PC-3 (cell line): ENCODE measurements around the gene ZNF189. TPM values are rescaled to one million over a fixed set of nuclear protein-coding genes. Genes with fewer than 3 reads are reported as not detected.

Source experiments
- ATAC-seq: fragments of 200-7000 bp; cut with Tn5 transposase; 2 replicates; pipeline ENCODE4 v1.9.1; 2020; ENCODE audit warnings: mild to moderate bottlenecking, moderate library complexity
- BruUV-seq: library from RNA; stranded (reverse); fragments of 400-500 nt; replicated peaks from 2 replicates; lab custom pipeline; 2021; lab: Mats Ljungman, UMichigan
- CTCF ChIA-PET: fragments of 300-600 bp; sonication (Branson Sonifier 250); formaldehyde crosslinking; loops from one replicate; lab custom pipeline; 2022; ENCODE audit warnings: antibody characterized with exemption; lab: Charles Lee
- POLR2A ChIA-PET: fragments of 300-600 bp; sonication (Branson Sonifier 250); formaldehyde crosslinking; loops from one replicate; lab custom pipeline; 2022; ENCODE audit warnings: antibody characterized with exemption; ENCODE audit not compliant: unreplicated experiment; lab: Charles Lee
- DNase-seq: peaks from one replicate; pipeline ENCODE4 v3.0.0-alpha.2; 2015
- H2AFZ ChIP-seq: fragments of 300-600 bp; sonication (generic); 2 replicates; pipeline ENCODE4 v1.6.0; 2016; ENCODE audit warnings: antibody characterized with exemption, low read length
- H3F3A ChIP-seq: fragments of 300-600 bp; sonication (generic); one replicate; pipeline ENCODE4 v1.6.0; 2017; ENCODE audit warnings: antibody characterized with exemption, low read length, control low read depth, mild to moderate bottlenecking; ENCODE audit not compliant: unreplicated experiment
- H3K27ac ChIP-seq: fragments of 300-600 bp; sonication (generic); 2 replicates; pipeline ENCODE4 v1.5.1; 2016; ENCODE audit warnings: mild to moderate bottlenecking, low read length
- H3K27me3 ChIP-seq: fragments of 300-600 bp; sonication (generic); 2 replicates; pipeline ENCODE4 v1.6.1; 2016; ENCODE audit warnings: low read length, mixed read lengths
- H3K36me3 ChIP-seq: fragments of 300-600 bp; sonication (generic); 2 replicates; pipeline ENCODE4 v1.6.1; 2016; ENCODE audit warnings: low read depth, mixed run types, low read length, mixed read lengths
- H3K4me1 ChIP-seq: fragments of 300-600 bp; sonication (generic); 2 replicates; pipeline ENCODE4 v1.5.1; 2016; ENCODE audit warnings: low read length; ENCODE audit not compliant: insufficient read depth
- H3K4me2 ChIP-seq: fragments of 300-600 bp; sonication (generic); 2 replicates; pipeline ENCODE4 v1.6.0; 2016; ENCODE audit warnings: low read length
- H3K4me3 ChIP-seq: fragments of 300-600 bp; sonication (generic); 2 replicates; pipeline ENCODE4 v1.5.1; 2016; ENCODE audit warnings: mild to moderate bottlenecking, low read length, mixed read lengths
- H3K79me2 ChIP-seq: fragments of 300-600 bp; sonication (generic); 2 replicates; pipeline ENCODE4 v1.6.1; 2017; ENCODE audit warnings: low read length, mixed read lengths
- H3K9ac ChIP-seq: fragments of 300-600 bp; sonication (generic); 2 replicates; pipeline ENCODE4 v1.6.0; 2016; ENCODE audit warnings: mild to moderate bottlenecking, low read length
- H3K9me2 ChIP-seq: fragments of 300-600 bp; sonication (generic); replicated peaks from 2 replicates; pipeline ENCODE4 v1.6.1; 2016; ENCODE audit warnings: mixed run types, low read length, mixed read lengths
- H3K9me3 ChIP-seq: fragments of 300-600 bp; sonication (generic); 2 replicates; pipeline ENCODE4 v1.6.1; 2016; ENCODE audit warnings: low read length, mixed read lengths
- H4K20me1 ChIP-seq: fragments of 300-600 bp; sonication (generic); 2 replicates; pipeline ENCODE4 v1.6.1; 2016; ENCODE audit warnings: low read length, mixed read lengths
- CTCF ChIP-seq: fragments of 300-600 bp; sonication (generic); conservative IDR thresholded peaks from 2 replicates; pipeline ENCODE4 v1.5.1; 2017; ENCODE audit warnings: antibody characterized with exemption, low read depth, mild to moderate bottlenecking, low read length
- EZH2 ChIP-seq: fragments of 300-600 bp; sonication (generic); IDR thresholded peaks from one replicate; pipeline ENCODE4 v1.6.1; 2017; ENCODE audit warnings: antibody characterized with exemption, mild to moderate bottlenecking, low read length; ENCODE audit not compliant: unreplicated experiment
- EZH2phosphoT487 ChIP-seq: fragments of 300-600 bp; sonication (generic); IDR thresholded peaks from 2 replicates; pipeline ENCODE4 v1.6.1; 2018; ENCODE audit warnings: mild to moderate bottlenecking, antibody characterized with exemption, low read length, borderline replicate concordance
- intact Hi-C: fragments of 100-400 bp; cut with micrococcal nuclease; formaldehyde crosslinking; loops from 2 replicates; pipeline ENCODE4 v1.9.0; 2023
- total RNA-seq: library from RNA; depleted of rRNA; stranded (reverse); fragments of >200 nt; gene quantifications from 2 replicates; pipeline ENCODE4 v1.2.3, GENCODE V29; 2014

The ZNF189 gene
- total RNA-seq, 1 experiment from 2014 or later, result 4.5 TPM

DNA sequence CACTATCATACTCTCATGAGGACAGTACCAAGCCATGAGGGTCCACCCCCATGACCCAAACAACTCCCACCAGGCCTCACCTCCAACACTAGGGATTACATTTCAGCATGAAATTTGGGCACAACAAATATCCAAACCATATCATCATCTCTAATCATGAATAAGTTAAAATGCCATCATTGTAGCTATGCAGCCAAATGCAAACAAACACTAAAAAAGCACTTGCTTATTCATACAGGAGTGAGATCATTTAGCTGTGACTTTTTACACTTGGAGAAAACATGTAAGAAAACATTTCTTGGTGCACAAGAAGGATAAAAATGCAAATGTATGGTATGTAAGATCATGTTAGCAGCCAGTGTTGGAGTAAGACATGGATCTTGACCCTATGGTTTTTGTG, 38.0 kb upstream of the ZNF189 start:
- DNase-seq (no peak), ATAC-seq (no peak)
- Histone ChIP-seq H3K27ac (no peak overlapping the region), H3K36me3 (no peaks in the 10 kb centered on the region), H3K27me3 (no peaks in the 10 kb centered on the region), H2AFZ (no peak overlapping the region), H3K4me3 (no peak overlapping the region), H3K79me2 (no peaks in the 10 kb centered on the region), H3K4me2 (no peak overlapping the region), H3F3A (no peaks in the 10 kb centered on the region), H3K4me1 (no peaks in the 10 kb centered on the region), H3K9ac (no peak overlapping the region), H3K9me3 (no peaks in the 10 kb centered on the region), H4K20me1 (no peaks in the 10 kb centered on the region), H3K9me2 (no peaks in the 10 kb centered on the region)
- intact Hi-C loops, result no loop called here
- TF ChIP-seq EZH2phosphoT487 (no peak), EZH2 (no peak), CTCF (no peak)
- POLR2A ChIA-PET, result no interaction called here
- no TSS peak for BruUV-seq
- CTCF ChIA-PET, result no interaction called here

DNA sequence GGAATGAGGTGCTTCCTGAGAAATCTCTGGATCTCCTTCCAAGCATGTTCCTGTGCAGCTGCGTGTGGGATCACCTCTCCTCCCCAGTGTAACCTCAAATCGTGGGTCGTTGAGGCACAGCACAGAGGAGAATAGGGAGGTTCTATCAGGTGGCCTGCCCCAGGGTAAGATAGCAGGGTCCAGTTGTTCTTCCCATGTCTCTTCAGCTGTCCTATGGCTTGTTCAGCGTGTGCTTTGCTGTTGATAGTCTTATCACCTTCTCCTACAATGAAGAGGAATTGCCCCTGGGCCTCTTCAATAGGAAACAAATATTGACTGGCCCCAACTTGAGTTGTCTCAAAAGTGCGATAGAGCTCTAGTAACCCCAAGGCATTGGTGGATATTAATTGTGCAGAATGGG, 36.2 kb upstream of the ZNF189 start:
- TF ChIP-seq CTCF (no peak), EZH2phosphoT487 (no peak), EZH2 (no peak)
- no peak overlapping the region for H3K9ac ChIP-seq
- H3K4me2 ChIP-seq, result no peak overlapping the region
- H3K27ac ChIP-seq, result no peak overlapping the region
- H3K4me3 ChIP-seq, result no peak overlapping the region
- no peak overlapping the region for H2AFZ ChIP-seq
- DNase-seq (no peak), ATAC-seq (no peak)
- H3K9me3 ChIP-seq, result no peaks in the 10 kb centered on the region
- H3K27me3 ChIP-seq, result no peaks in the 10 kb centered on the region
- no peaks in the 10 kb centered on the region for H3K36me3 ChIP-seq
- no TSS peak for BruUV-seq
- no peaks in the 10 kb centered on the region for H3K9me2 ChIP-seq
- H4K20me1 ChIP-seq, result no peaks in the 10 kb centered on the region
- no peaks in the 10 kb centered on the region for H3F3A ChIP-seq
- intact Hi-C loops, result no loop called here
- no peaks in the 10 kb centered on the region for H3K4me1 ChIP-seq
- ChIA-PET CTCF (no interaction called here), POLR2A (no interaction called here)
- no peaks in the 10 kb centered on the region for H3K79me2 ChIP-seq

- H3K4me1 ChIP-seq, result no peaks in the 10 kb centered on the region
- no peaks in the 10 kb centered on the region for H3K27me3 ChIP-seq
- no peak for ATAC-seq
- BruUV-seq, result no TSS peak
- CTCF ChIA-PET, result no interaction called here
- no peaks in the 10 kb centered on the region for H4K20me1 ChIP-seq
- H3F3A ChIP-seq, result no peaks in the 10 kb centered on the region
- no peaks in the 10 kb centered on the region for H3K79me2 ChIP-seq
- no peak overlapping the region for H2AFZ ChIP-seq
- POLR2A ChIA-PET, result no interaction called here
- no peak for DNase-seq
- intact Hi-C loops, result no loop called here
- no peaks in the 10 kb centered on the region for H3K36me3 ChIP-seq
- no peak overlapping the region for H3K27ac ChIP-seq
- no peaks in the 10 kb centered on the region for H3K9me3 ChIP-seq
- H3K4me3 ChIP-seq, result no peak overlapping the region
- H3K9me2 ChIP-seq, result no peaks in the 10 kb centered on the region
- TF ChIP-seq CTCF (no peak), EZH2 (no peak), EZH2phosphoT487 (no peak)
- H3K9ac ChIP-seq, result no peak overlapping the region
- H3K4me2 ChIP-seq, result no peak overlapping the region
Measured at GRCh38 chr9:101365181-101365580, 33.5 kb upstream of the ZNF189 start.
